Renal cortex interstitium (tissue), 15 donors: ENCODE measurements around the gene OGDHL. TPM values are rescaled to one million over a fixed set of nuclear protein-coding genes. Genes with fewer than 3 reads are reported as not detected.
"Not testable (repeated sequence)": the region's sequence is repeated elsewhere in the genome, so short reads cannot be mapped to it uniquely, and the experiment has no call there.

Experiments
- DNase-seq, 11 donors: peaks; one replicate each; pipeline ENCODE4 v3.0.0-alpha.2; 2013; ENCODE audit warnings: low read depth in 9 of 11, low spot score in 4 of 11; ENCODE audit errors: extremely low read depth in 1 of 11
- long read RNA-seq, 16 experiments: transcript quantifications; one replicate each; lab custom pipeline, GENCODE V29; 2026
- polyA plus RNA-seq, 3 donors: library from polyadenylated mRNA; unstranded; fragments of 120-200 nt; gene quantifications; one replicate each; pipeline ENCODE4 v1.2.1, GENCODE V29; 2013; ENCODE audit not compliant: insufficient read length in 3 of 3

The OGDHL gene
- 10 to 100 TPM; 37.2 to 60.0 (median 43.6) TPM for polyA plus RNA-seq
- long read RNA-seq, donor 1, partial matches to known transcripts = 0 of 2 reads
- long read RNA-seq, donor 1, other reads (novel, unspliced or antisense) = 0 of 2 reads
- long read RNA-seq, donor 2, partial matches to known transcripts = 0 of 2 reads
- long read RNA-seq, donor 2, other reads (novel, unspliced or antisense) = 0 of 2 reads
- long read RNA-seq, donor 3, transcript OGDHL-201 (23 exons, 3,704 nt) = major isoform, 9 of 61 reads
- long read RNA-seq, donor 3, partial matches to known transcripts = 51 of 61 reads
- long read RNA-seq, donor 3, other reads (novel, unspliced or antisense) = 0 of 61 reads
- long read RNA-seq, donor 4, transcript OGDHL-201 (23 exons, 3,704 nt) = major isoform, 6 of 67 reads
- long read RNA-seq, donor 4, partial matches to known transcripts = 59 of 67 reads
- long read RNA-seq, donor 4, other reads (novel, unspliced or antisense) = 0 of 67 reads
- long read RNA-seq, donor 5 = 0 reads
- long read RNA-seq, donor 6, partial matches to known transcripts = 18 of 21 reads
- long read RNA-seq, donor 6, other reads (novel, unspliced or antisense) = 0 of 21 reads
- long read RNA-seq, donor 7, transcript OGDHL-201 (23 exons, 3,704 nt) = major isoform, 6 of 41 reads
- long read RNA-seq, donor 7, partial matches to known transcripts = 35 of 41 reads
- long read RNA-seq, donor 7, other reads (novel, unspliced or antisense) = 0 of 41 reads
- long read RNA-seq, donor 8, transcript OGDHL-201 (23 exons, 3,704 nt) = major isoform, 5 of 11 reads
- long read RNA-seq, donor 8, partial matches to known transcripts = 6 of 11 reads
- long read RNA-seq, donor 8, other reads (novel, unspliced or antisense) = 0 of 11 reads
- long read RNA-seq, donor 9, partial matches to known transcripts = 29 of 29 reads
- long read RNA-seq, donor 9, other reads (novel, unspliced or antisense) = 0 of 29 reads
- long read RNA-seq, donor 10, transcript OGDHL-201 (23 exons, 3,704 nt) = major isoform, 7 of 8 reads
- long read RNA-seq, donor 10, partial matches to known transcripts = 0 of 8 reads
- long read RNA-seq, donor 10, other reads (novel, unspliced or antisense) = 0 of 8 reads
- long read RNA-seq, donor 11, partial matches to known transcripts = 0 of 3 reads
- long read RNA-seq, donor 11, other reads (novel, unspliced or antisense) = 0 of 3 reads
- long read RNA-seq, donor 12, partial matches to known transcripts = 0 of 3 reads
- long read RNA-seq, donor 12, other reads (novel, unspliced or antisense) = 0 of 3 reads
- long read RNA-seq, donor 13 = 0 reads
- long read RNA-seq, donor 14, partial matches to known transcripts = 14 of 17 reads
- long read RNA-seq, donor 14, other reads (novel, unspliced or antisense) = 0 of 17 reads
- long read RNA-seq, donor 15, partial matches to known transcripts = 0 of 4 reads
- long read RNA-seq, donor 15, other reads (novel, unspliced or antisense) = 0 of 4 reads
- long read RNA-seq, donor 16, transcript OGDHL-201 (23 exons, 3,704 nt) = major isoform, 14 of 16 reads
- long read RNA-seq, donor 16, partial matches to known transcripts = 0 of 16 reads
- long read RNA-seq, donor 16, other reads (novel, unspliced or antisense) = 0 of 16 reads

DNA sequence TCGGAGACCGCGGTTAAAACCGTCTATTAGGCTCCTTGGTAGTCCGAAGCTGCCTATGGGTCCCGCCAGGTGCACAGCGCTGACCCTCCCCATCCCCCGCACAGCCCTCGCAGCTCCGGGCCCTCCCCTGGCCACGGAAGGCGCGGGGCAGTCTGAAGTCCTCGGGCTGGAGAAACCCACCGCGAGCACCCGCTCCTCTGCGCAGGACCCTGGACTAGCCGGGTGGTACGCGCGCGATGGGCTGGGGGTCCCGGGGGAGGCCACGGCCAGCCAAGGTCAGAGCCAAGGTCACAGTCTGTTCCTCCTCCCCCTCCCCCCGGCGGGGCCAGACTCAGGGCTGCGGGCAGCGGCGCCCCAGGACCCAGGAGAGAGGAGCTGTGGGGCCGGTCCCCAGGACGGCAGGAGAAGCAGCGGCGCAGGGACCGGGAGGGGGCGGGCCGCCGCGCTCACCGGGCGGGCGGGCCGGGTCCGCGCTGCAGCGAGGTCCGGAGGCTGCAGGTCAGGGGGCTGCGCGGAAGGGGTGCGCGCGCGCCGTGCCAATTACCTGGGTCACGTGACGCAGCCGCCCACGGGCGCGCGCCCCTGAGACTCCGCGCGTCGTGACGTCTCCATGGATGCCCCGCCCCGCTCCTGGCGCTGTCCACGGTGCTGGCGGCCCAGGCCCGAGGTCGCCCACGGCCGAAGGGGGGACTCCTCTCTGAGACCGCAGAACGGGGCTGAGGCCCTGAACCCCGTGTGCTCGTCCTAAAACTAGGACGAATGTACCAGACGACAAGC is at the start of gene OGDHL:
TSS of gene OGDHL (minus strand) at position 535 of the 777 bp plus-strand sequence. CDS start 3,731 bp downstream, outside the sequence.
- DNase-seq = peak; percentile 49 to 73 (median 67)

DNA sequence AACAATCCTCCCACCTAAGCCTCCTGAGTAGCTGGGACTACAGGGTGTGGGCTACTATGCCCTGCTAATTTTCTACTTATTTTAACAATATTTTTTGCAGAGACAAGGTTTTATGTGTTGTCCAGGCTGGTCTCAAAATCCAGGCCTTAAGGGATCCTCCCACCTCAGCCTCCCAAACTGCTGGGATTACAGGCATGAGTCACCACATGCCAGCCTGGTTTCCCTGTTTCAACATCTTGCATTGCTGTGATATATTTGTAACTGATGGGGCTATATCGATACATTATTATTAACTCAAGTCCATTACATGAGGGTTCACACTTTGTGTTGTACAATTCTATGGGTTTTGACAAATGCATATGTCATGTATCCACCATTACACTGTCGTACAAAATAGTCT is 41.9 kb upstream of the OGDHL start:
- no peak for DNase-seq

DNA sequence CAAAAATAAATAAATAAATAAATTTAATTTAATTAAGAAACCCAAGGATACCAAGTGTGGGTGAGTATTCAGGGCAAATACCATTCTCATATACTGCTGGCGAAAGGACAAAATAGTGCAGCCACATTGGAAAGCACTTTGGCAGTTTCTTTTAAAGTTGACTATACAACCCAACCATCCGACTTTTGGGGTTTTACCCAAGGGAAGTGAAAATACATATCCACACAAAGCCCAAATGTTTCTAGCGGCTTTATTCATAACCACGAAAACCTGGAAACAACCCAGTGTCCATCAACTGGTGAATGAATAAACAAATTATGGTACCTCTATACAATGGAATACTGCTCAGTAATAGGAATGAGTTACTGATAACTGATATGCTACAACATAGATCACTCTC is 36.2 kb upstream of the OGDHL start:
- no peak for DNase-seq

DNA sequence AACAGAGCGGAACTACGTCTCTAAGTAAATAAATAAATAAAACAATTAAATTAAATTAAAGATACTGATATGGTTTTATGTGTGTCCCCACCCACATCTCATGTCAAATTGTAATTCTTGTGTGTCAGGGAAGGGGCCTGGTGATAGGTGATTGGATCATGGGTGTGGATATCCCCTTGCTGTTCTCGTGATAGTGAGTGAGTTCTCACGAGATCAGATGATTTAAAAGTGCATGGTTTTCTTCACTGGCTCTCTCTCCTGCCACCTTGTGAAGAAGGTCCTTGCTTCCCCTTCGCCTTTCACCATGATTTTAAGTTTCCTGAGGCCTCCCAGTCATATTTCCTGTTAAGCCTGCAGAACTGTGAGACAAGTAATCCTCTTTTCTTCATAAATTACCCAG is 29.0 kb upstream of the OGDHL start:
- no peak for DNase-seq

DNA sequence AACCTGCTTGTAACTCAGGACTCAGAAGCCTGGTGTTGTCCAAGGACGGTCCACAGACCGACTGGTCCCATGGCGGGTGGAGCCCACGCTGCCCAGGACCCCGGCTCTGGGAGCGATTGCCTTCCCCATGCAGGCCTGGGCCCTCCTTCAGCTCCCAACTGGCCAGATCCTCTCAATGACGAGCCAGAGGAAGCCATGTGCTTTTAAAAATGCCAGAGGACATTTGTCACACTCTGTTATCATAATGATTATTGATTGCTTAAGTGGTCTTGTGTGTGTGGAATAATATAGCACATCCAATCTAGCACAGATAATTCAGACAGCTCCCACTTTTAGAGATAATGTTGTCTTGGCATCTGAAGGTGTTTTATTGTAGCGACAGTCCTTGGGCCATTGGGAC is 22.6 kb upstream of the OGDHL start:
- no peak for DNase-seq

DNA sequence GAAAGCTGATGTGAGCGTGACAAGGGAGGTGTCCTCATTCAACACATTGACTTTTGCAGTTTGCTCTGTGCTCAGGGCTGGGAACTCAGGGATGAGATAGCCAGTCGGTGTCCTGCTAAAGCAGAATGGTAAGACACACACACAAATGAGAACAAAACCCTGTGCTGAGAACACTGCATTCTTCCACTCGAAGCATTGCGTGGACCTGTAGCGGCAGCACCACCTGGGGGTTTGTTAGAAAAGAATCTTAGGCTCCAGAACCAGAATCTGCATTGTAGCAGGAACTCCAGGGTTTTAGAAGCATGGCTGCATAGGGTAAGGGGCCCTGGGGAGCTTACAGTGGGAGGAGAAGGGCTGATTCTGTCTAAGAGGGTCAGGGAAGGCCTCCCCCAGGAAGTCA is 21.5 kb upstream of the OGDHL start:
- no peak for DNase-seq

DNA sequence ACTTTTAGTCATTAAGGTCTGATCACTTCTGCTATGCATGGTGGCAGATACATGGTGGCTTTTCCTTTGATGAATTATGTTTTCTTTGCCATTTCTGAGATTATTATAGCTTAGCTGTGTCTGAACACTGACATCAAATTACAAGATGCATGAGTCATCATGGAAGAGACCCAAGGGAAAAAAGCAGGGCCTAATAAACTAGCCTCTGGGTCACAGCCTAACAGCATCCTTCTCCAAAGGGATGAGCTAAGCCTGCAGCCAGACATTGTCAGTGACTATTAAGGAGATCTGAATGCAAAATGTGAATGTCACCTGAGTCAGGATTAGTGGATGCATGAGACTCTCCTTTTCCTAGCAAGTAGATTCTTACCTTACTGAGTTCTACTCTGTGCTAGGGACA is 19.1 kb upstream of the OGDHL start:
- no peak for DNase-seq

DNA sequence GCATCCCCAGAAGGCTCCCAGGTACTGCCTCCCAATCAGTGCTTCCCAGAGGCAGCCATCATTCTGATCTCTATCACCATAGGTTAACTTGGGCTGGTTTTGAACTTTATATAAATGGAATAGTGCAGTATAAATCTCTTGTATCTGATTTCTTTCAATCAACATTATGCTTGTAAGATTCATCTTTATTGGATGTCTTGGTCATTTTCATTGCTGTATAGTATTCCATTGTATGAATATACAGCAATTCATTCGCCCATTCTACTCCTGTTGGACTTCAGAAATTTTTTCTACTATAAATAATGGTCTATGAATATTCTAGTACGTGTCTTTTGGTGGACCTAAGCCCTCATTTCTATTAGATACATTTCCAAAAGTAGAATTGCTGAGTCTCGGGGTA is 16.1 kb upstream of the OGDHL start:
- DNase-seq = no peak

DNA sequence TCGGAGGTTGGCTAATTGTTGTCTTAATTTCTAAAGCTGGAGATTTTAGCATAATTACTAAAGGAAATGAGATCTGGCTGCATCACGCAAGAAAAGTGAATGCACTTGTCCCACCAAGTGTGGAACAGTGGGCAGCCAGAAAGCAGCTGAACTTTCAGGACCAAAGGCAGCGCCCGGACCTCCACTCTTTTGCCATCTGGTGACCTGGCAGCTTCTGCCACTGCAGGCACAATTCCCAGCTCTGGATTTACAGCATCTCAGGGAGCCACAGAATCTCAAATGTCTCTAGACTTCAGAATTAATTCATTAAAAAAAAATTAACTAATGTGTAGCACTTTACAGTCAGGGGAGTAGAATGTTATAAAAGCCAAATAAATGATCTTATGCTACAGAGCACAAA is 14.7 kb upstream of the OGDHL start:
- no peak for DNase-seq

DNA sequence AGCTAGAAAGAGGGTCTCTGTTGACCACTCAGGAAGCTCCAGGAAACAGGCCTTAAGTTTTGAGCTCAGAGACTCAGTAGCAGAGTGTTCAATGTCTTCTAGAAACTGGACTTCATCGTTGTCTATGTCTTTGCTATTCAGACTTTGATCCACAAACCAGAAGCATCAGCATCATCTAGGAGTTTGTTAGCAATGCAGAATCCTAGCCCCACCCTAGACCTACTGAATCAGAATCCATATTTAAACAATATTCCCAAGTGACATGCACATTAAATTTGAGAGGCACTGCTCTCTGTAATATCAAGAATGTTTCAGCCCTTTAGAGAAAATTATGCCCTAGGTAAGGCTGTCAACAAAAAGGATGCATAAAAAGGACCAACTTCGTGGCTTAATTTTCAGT is 12.9 kb upstream of the OGDHL start:
- no peak for DNase-seq

DNA sequence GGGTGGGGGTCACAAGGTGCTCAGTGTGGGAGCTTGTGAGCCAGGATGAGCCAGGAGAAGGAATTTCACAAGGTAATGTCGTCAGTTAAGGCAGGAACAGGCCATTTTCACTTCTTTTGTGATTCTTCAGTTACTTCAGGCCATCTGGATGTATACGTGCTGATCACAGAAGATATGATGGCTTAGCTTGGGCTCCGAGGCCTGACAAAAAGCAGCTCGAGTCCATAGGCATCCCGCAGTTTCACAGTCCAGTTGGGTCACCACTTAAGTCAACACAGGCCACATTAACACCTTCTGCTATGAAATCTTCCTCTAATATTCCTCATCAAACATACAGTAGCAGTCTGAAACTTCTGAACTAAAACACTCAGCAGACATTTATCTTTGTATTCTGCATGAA is 10.8 kb upstream of the OGDHL start:
- not testable (repeated sequence) for DNase-seq

DNA sequence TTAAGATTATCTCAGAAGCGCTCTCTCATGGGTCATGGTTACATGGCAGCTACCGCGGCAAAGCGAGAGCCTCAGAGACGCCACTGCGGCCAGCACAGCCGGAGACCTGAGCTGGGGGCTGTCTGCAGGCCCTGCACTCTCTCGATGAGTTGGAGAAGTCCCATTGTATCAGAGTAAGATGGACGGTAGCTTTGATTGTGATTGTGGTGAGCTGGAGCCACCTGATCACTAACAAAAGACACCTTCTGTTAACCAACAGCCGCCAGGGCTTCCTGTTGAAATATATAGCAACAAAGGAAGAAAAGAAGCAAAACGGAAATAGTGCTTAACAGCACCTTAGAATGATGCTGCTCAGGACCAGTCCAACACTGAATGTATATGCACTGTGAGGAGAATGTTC is 8.9 kb upstream of the OGDHL start:
- DNase-seq = not testable (repeated sequence)

DNA sequence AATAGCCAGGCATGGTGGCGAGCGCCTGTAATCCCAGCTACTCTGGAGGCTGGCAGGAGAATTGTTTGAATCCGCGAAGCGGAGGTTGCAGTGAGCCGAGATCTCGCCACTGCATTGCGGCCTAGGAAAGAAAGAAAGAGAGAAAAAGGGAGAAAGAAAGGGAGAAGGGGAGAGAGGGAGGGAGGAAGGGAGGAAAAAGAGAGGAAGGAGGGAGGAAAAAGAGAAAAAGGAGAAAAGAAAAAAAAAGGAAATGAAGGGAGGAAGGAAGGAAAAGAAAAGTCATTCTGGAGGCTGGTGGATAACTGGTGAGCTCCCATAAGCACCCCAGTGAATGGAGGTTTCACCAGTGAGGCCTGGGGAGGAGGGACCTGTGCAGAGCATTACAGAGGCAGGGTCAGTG is 7.6 kb upstream of the OGDHL start:
- no peak for DNase-seq

DNA sequence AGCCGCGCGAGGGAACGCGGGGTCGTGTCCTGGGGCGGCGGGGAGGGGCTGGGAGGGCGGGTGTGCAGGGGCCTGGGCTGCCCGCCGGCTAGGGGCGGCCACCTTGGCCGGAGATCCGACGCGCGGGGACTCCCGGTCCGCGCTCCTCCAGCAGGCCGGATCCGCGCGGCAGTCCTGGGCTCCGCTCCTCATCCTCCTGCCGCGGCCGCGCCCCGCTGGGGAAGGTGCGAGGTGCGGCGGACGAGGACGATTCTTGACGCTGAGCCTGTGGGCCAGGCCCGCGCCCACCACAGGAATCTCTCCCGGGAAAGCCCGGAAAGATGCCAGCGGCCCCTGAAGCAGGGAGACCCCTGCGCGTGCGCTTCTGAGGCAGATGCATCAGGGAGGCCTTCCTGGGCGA is 6.6 kb upstream of the OGDHL start:
- DNase-seq = no peak

DNA sequence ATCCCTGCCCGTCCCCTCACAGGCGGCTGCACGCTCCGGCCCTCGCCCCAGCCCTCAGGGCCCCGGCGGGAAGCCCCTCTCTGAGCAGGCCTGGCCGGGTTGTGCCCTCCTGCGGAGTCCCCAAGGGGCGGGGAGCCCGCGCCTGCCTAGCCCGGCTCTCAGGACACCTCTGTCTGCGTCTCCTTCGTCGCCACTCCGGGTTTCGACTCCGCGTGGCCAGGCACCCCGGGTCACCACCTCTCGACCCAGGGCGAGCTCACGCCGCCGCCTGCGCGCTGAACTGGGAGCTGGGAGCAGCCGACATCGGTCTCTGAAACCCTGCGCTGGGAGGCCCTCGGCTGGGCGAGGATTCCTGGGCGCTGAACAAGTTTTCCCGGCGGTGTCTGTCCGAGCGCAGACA is 6.2 kb upstream of the OGDHL start:
- DNase-seq = no peak

DNA sequence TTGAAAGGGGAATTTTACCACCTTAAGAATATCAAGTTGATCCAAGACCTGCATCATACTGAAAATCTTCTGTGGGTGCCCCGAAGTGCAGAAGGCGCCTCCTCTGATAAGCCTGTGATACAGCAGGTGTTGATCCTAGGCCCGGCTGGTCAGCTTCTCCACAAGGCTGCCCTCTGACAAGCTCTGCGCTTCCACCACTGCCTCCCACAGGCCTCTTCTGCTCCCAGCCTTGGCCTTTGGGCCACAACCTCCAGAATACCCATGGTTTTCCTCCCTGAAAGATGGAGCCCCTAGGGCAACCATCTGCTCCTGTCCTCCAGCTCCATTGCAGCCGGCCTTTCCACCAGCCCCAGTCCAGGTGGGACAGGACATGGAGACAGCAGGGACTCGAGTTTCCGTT is 5.6 kb upstream of the OGDHL start:
- DNase-seq = no peak

DNA sequence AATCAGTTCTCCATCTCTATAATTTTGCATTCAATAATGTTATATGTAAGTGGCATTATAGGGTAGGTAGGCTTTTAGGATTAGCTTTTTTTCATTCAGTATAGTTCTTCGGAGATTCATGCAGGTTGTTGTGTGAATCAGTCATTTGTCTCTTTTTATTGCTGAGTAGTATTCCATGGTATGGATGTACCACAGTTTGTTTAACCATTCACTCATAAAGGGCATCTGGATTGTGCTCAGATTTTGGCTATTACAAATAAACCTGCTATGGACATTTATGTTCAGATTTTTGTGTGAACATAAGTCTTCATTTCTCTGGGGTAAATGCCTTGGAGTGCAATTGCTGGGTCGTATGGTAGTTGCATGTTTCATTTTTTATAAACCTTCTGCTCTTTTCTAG is 4.4 kb upstream of the OGDHL start:
- no peak for DNase-seq

DNA sequence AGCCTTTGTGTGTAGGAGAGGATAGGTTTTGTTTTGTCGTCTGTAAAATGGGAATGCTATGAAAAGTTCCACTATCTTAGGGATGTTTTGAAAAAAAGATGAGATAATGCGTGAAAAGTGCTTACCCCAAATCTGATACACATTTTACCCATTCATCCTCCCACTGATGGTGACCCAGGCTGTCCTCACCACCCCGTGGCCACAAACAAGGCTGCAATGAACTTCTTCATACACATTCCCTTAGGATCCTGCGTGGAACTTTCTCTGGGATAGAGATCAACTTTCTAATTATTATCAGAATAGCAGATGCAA is 399 bp upstream of the OGDHL start:
- no peak for DNase-seq
